ENCODE measurements around the gene IL13RA1. TPM values are rescaled to one million over a fixed set of nuclear protein-coding genes. Genes with fewer than 3 reads are reported as not detected.
"Not testable (repeated sequence)": the region's sequence is repeated elsewhere in the genome, so short reads cannot be mapped to it uniquely, and the experiment has no call there.

The IL13RA1 gene
- total and polyA plus RNA-seq, 2 of the 13 experiments (the other 11 are each of a cell fraction or from before 2014, with no cell fraction given): 56.6 to 73.5 TPM

DNA sequence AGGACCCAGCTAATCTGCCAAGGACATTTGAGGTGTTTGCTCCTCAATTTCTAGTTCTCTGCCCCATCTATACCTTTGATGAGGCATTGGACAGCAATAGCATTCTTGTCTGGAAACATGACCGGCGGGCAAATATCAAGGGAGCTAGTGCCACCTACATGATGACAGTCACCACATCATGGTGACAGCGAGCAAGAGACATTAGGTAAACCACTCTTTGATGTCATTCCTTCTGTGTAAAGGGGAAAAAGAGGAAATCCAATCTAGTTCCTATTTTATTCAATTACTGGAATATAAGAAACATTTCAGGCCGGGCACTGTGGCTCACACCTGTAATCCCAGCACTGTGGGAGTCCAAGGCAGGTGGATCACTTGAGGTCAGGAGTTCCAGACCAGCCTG is 20.7 kb upstream of the IL13RA1 start:
- DNase-seq (ENCODE audit: low spot score): no peak
- CTCF ChIA-PET (ENCODE audit: low intra/inter-chr PET ratio, low total read pairs): no interaction called here
- no peak overlapping the region for H3K9ac ChIP-seq (ENCODE audit: insufficient read depth, low read depth, low read length)
- no peak for ATAC-seq
- no peak overlapping the region for H3K4me3 ChIP-seq (replicated peaks in 1 of 3; ENCODE audit: insufficient read depth in 1 of 3, low read depth in 2 of 3, low read length in 3 of 3)
- peaks cover 11% of the 10 kb centered on the region for H3K4me1 ChIP-seq (ENCODE audit: insufficient read depth, low read length)
- BruUV-seq (replicated peaks): no TSS peak
- no peaks in the 10 kb centered on the region for H3K9me3 ChIP-seq (ENCODE audit: low read length)
- TF ChIP-seq ZFY (CRISPR knock-in tag; IDR thresholded peaks at IDR 0.05) (no peak), NCOR1 (IDR thresholded peaks at IDR 0.05; ENCODE audit: borderline replicate concordance, low read length) (no peak), HNRNPH1 (optimal IDR thresholded peaks at IDR 0.05; ENCODE audit: low read depth, low read length) (no peak), KLF9 (CRISPR knock-in tag; IDR thresholded peaks at IDR 0.05; ENCODE audit: low read depth) (no peak), REXO4 (CRISPR knock-in tag; IDR thresholded peaks at IDR 0.05; ENCODE audit: borderline replicate concordance) (no peak), ZNF10 (CRISPR knock-in tag; IDR thresholded peaks at IDR 0.05; ENCODE audit: borderline replicate concordance, low read depth) (no peak), ZNF263 (CRISPR knock-in tag; IDR thresholded peaks at IDR 0.05) (no peak), FOXK2 (IDR thresholded peaks at IDR 0.05) (no peak), RFXANK (CRISPR knock-in tag; IDR thresholded peaks at IDR 0.05) (no peak), ZNF343 (CRISPR knock-in tag; IDR thresholded peaks at IDR 0.05) (no peak), CC2D1A (CRISPR knock-in tag; IDR thresholded peaks at IDR 0.05) (no peak), ETV6 (CRISPR knock-in tag; conservative IDR thresholded peaks at IDR 0.05) (no peak)
- POLR2A ChIA-PET: no interaction called here
- H3K79me2 ChIP-seq (ENCODE audit: insufficient read depth, low read length): no peaks in the 10 kb centered on the region
- H3K4me2 ChIP-seq (ENCODE audit: low read depth, low read length): no peak overlapping the region
- no peak overlapping the region for H3K27ac ChIP-seq (ENCODE audit: extremely low read length, insufficient read depth, low read length)
- 85% methylated on average over 4 of the region's 4 CpGs for WGBS (ENCODE audit: low lambda C conversion rate)
- H4K20me1 ChIP-seq (ENCODE audit: insufficient read depth, low read length): no peaks in the 10 kb centered on the region
- intact Hi-C loops (cut with micrococcal nuclease; ENCODE audit: unreplicated experiment) (no loop called here), in situ Hi-C loops (cut with HindIII; ENCODE audit: extremely low pct_ligation_motif_present, low pct_unique_long_range_greater_than_20kb) (no loop called here)
- no peaks in the 10 kb centered on the region for H3K27me3 ChIP-seq (ENCODE audit: control insufficient read depth in 1 of 2, insufficient read depth in 2 of 2, low read length in 2 of 2)
- no peaks in the 10 kb centered on the region for H3K36me3 ChIP-seq (replicated peaks in 1 of 2; ENCODE audit: control insufficient read depth in 1 of 2, insufficient read depth in 2 of 2, low read length in 2 of 2)
- H2AFZ ChIP-seq (ENCODE audit: low read length): no peak overlapping the region
- no peak for FAIRE-seq

DNA sequence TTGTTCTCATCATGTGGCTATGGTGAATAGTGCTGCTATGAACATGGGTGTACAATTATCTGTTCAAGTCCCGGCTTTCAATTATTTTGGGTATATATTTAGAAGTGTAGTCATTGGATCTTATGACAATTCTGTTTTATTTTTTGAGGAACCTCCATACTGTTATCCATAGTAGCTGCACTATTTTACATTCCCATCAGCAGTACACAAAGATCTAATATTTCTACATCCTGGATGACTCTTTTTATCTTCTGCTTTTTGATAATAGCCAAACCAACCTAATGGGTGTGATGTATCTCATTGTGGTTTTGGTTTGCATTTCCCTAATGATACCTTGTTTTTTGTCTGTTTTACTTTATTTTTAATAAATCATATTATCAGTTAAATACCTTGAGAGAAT is 12.9 kb upstream of the IL13RA1 start:
- ChIA-PET POLR2A (no interaction called here), CTCF (ENCODE audit: low intra/inter-chr PET ratio, low total read pairs) (no interaction called here)
- no peaks in the 10 kb centered on the region for H4K20me1 ChIP-seq (ENCODE audit: insufficient read depth, low read length)
- H3K4me2 ChIP-seq (ENCODE audit: low read depth, low read length): no peak overlapping the region
- WGBS (ENCODE audit: low lambda C conversion rate): 100% methylated on average over 1 of the region's 1 CpG
- intact Hi-C loops (cut with micrococcal nuclease; ENCODE audit: unreplicated experiment): no loop called here
- H3K27me3 ChIP-seq (ENCODE audit: control insufficient read depth in 1 of 2, insufficient read depth in 2 of 2, low read length in 2 of 2): no peaks in the 10 kb centered on the region
- H3K36me3 ChIP-seq (replicated peaks in 1 of 2; ENCODE audit: control insufficient read depth in 1 of 2, insufficient read depth in 2 of 2, low read length in 2 of 2): no peaks in the 10 kb centered on the region
- in situ Hi-C loops (cut with HindIII; ENCODE audit: extremely low pct_ligation_motif_present, low pct_unique_long_range_greater_than_20kb): no loop called here
- no peak for TF ChIP-seq REXO4 (CRISPR knock-in tag; IDR thresholded peaks at IDR 0.05; ENCODE audit: borderline replicate concordance)
- no peaks in the 10 kb centered on the region for H3K4me1 ChIP-seq (ENCODE audit: insufficient read depth, low read length)
- ATAC-seq (no peak), FAIRE-seq (no peak), DNase-seq (ENCODE audit: low spot score) (no peak)
- no peak overlapping the region for H3K4me3 ChIP-seq (replicated peaks in 1 of 3; ENCODE audit: insufficient read depth in 1 of 3, low read depth in 2 of 3, low read length in 3 of 3)
- no peak overlapping the region for H3K9ac ChIP-seq (ENCODE audit: insufficient read depth, low read depth, low read length)
- H3K9me3 ChIP-seq (ENCODE audit: low read length): no peaks in the 10 kb centered on the region
- no TSS peak for BruUV-seq (replicated peaks)
- H3K79me2 ChIP-seq (ENCODE audit: insufficient read depth, low read length): no peaks in the 10 kb centered on the region
- no peak overlapping the region for H2AFZ ChIP-seq (ENCODE audit: low read length)
- no peak overlapping the region for H3K27ac ChIP-seq (ENCODE audit: extremely low read length, insufficient read depth, low read length)

GRCh38 chrX:118715917-118716316 is 11.5 kb upstream of the IL13RA1 start:
- H3K4me2 ChIP-seq (ENCODE audit: low read depth, low read length); H3K79me2 ChIP-seq (ENCODE audit: insufficient read depth, low read length); ATAC-seq; intact Hi-C loops (cut with micrococcal nuclease; ENCODE audit: unreplicated experiment); FAIRE-seq; DNase-seq (ENCODE audit: low spot score); H4K20me1 ChIP-seq (ENCODE audit: insufficient read depth, low read length); H3K9ac ChIP-seq (ENCODE audit: insufficient read depth, low read depth, low read length); H3K9me3 ChIP-seq (ENCODE audit: low read length); H3K27me3 ChIP-seq (ENCODE audit: control insufficient read depth in 1 of 2, insufficient read depth in 2 of 2, low read length in 2 of 2); in situ Hi-C loops (cut with HindIII; ENCODE audit: extremely low pct_ligation_motif_present, low pct_unique_long_range_greater_than_20kb); H2AFZ ChIP-seq (ENCODE audit: low read length); H3K4me1 ChIP-seq (ENCODE audit: insufficient read depth, low read length); H3K27ac ChIP-seq (ENCODE audit: extremely low read length, insufficient read depth, low read length); H3K36me3 ChIP-seq (replicated peaks in 1 of 2; ENCODE audit: control insufficient read depth in 1 of 2, insufficient read depth in 2 of 2, low read length in 2 of 2); BruUV-seq (replicated peaks); CTCF ChIA-PET (ENCODE audit: low intra/inter-chr PET ratio, low total read pairs); H3K4me3 ChIP-seq (replicated peaks in 1 of 3; ENCODE audit: insufficient read depth in 1 of 3, low read depth in 2 of 3, low read length in 3 of 3): not testable (repeated sequence)
- WGBS (ENCODE audit: low lambda C conversion rate): 98% methylated on average over 9 of the region's 14 CpGs
- POLR2A ChIA-PET: interaction anchor here (0.9 kb wide), 1 partner anchor 11 kb away, joined by 4 read pairs; the partner anchor contains the start of gene IL13RA1
